HepG2 (cell line): Measurements from ENCODE around the gene THADA. TPM values are rescaled to one million over a fixed set of nuclear protein-coding genes. Genes with fewer than 3 reads are reported as not detected.
A peak's percentile ranks its signal among the peaks of the same experiment; 100 is the strongest.
"Not testable (repeated sequence)": the region's sequence is repeated elsewhere in the genome, so short reads cannot be mapped to it uniquely, and the experiment has no call there.

Experiments
- ATAC-seq: fragments of 200-7000 bp; cut with Tn5 transposase; 3 replicates; pipeline ENCODE4 v1.9.1; 2020; ENCODE audit warnings: mild to moderate bottlenecking, moderate library complexity
- BruUV-seq: library from RNA; stranded (reverse); fragments of 400-500 nt; replicated peaks from 2 replicates; lab custom pipeline; 2021; lab: Mats Ljungman, UMichigan
- CTCF ChIA-PET: fragments of 300-600 bp; formaldehyde crosslinking; extraction: SDS; loops from one replicate; lab custom pipeline; 2021; ENCODE audit warnings: low total read pairs, inconsistent platforms, low intra/inter-chr PET ratio; lab: Yijun Ruan, JAX
- POLR2A ChIA-PET: fragments of 350-600 bp; sonication (Branson Sonifier 250); formaldehyde crosslinking; loops from one replicate; lab custom pipeline; 2020; ENCODE audit warnings: antibody characterized with exemption, inconsistent platforms; lab: Yijun Ruan, JAX
- DNase-seq: peaks from one replicate; pipeline ENCODE4 v3.0.0-alpha.2; 2015; ENCODE audit warnings: low spot score
- FAIRE-seq: peaks from 3 replicates; lab custom pipeline; 2011; peaks lifted over from hg19 to GRCh38; lab: Jason Lieb, UNC
- H2AFZ ChIP-seq: one replicate; pipeline ENCODE4 v1.6.1; 2011; ENCODE audit warnings: low read length, inconsistent platforms
- H3K27ac ChIP-seq: fragments of 300-600 bp; 3 replicates; pipeline ENCODE4 v1.8.0; 2011; ENCODE audit warnings: mixed run types, mild to moderate bottlenecking, mixed read lengths, low read length, inconsistent platforms; ENCODE audit not compliant: insufficient read depth; ENCODE audit errors: extremely low read length
- H3K27me3 ChIP-seq, 2 experiments: fragments of 200-600 bp in 1 of 2; 2 replicates in 1 of 2; 3 replicates in 1 of 2; pipeline versions ENCODE4 v1.6.0 to v1.8.0; 2011; ENCODE audit warnings: low read length in 2 of 2, mild to moderate bottlenecking in 2 of 2, moderate library complexity in 2 of 2, inconsistent platforms in 1 of 2; ENCODE audit not compliant: insufficient read depth in 2 of 2, control insufficient read depth in 1 of 2
- H3K36me3 ChIP-seq, 2 experiments: fragments of 200-600 bp in 1 of 2; replicated peaks in 1 of 2; 2 replicates in 1 of 2; 3 replicates in 1 of 2; pipeline versions ENCODE4 v1.5.1 to v1.8.0; 2011; ENCODE audit warnings: low read length in 2 of 2, inconsistent platforms in 1 of 2; ENCODE audit not compliant: insufficient read depth in 2 of 2, control insufficient read depth in 1 of 2
- H3K4me1 ChIP-seq: 2 replicates; pipeline ENCODE4 v1.5.1; 2012; ENCODE audit warnings: low read length, inconsistent platforms; ENCODE audit not compliant: insufficient read depth
- H3K4me2 ChIP-seq: 2 replicates; pipeline ENCODE4 v1.6.0; 2011; ENCODE audit warnings: low read depth, low read length, inconsistent platforms
- H3K4me3 ChIP-seq, 3 experiments: fragments of 200-600 bp in 1 of 3; sonication (generic), shearing (Covaris generic) in 1 of 3; replicated peaks in 1 of 3; 2 replicates each; pipeline ENCODE4 v1.5.1; 2011 to 2016; ENCODE audit warnings: low read length in 3 of 3, inconsistent platforms in 2 of 3, low read depth in 2 of 3, mild to moderate bottlenecking in 2 of 3, control low read depth in 1 of 3, mixed read lengths in 1 of 3; ENCODE audit not compliant: insufficient read depth in 1 of 3
- H3K79me2 ChIP-seq: one replicate; pipeline ENCODE4 v1.6.1; 2011; ENCODE audit warnings: low read length, inconsistent platforms; ENCODE audit not compliant: insufficient read depth
- H3K9ac ChIP-seq: 2 replicates; pipeline ENCODE4 v1.6.0; 2011; ENCODE audit warnings: mild to moderate bottlenecking, low read depth, low read length, inconsistent platforms; ENCODE audit not compliant: insufficient read depth
- H3K9me3 ChIP-seq: 2 replicates; pipeline ENCODE4 v1.5.1; 2012; ENCODE audit warnings: mild to moderate bottlenecking, low read length
- H4K20me1 ChIP-seq: 2 replicates; pipeline ENCODE4 v1.6.0; 2011; ENCODE audit warnings: inconsistent platforms, mild to moderate bottlenecking, low read length, moderate library complexity; ENCODE audit not compliant: insufficient read depth
- PATZ1 ChIP-seq: sonication (generic); formaldehyde crosslinking; IDR thresholded peaks from 2 replicates; pipeline ENCODE4 v1.4.0; 2020; ENCODE audit warnings: missing genetic modification reagents
- WGBS: methylation state at CpG from one replicate; pipeline ENCODE4 v1.1.6; 2017; ENCODE audit warnings: low lambda C conversion rate; 5-methylcytosine and 5-hydroxymethylcytosine counted together
- in situ Hi-C: cut with HindIII; loops from 2 replicates; pipeline ENCODE4 v1.10.0; 2017; ENCODE audit warnings: low pct_unique_long_range_greater_than_20kb; ENCODE audit not compliant: extremely low pct_ligation_motif_present
- intact Hi-C: fragments of 100-400 bp; cut with micrococcal nuclease; formaldehyde crosslinking; loops from one replicate; pipeline ENCODE4 v1.10.0; 2022; ENCODE audit not compliant: unreplicated experiment
- polyA plus RNA-seq, 8 experiments: library from polyadenylated mRNA; depleted of rRNA in 3 of 8; stranded (reverse) in 7 of 8; unstranded in 1 of 8; fragments of >200 nt; fragmentation: Illumina TruSeq in 4 of 8; extraction: Trizol in 4 of 8; gene quantifications; 2 replicates each; pipeline versions ENCODE4 v1.2.1 to v1.2.3, GENCODE V29; 2011 to 2016; ENCODE audit warnings: low read depth in 4 of 8, missing spikeins in 1 of 8, mixed read lengths in 1 of 8; ENCODE audit not compliant: insufficient read depth in 1 of 8
- total RNA-seq, 5 experiments: library from RNA; depleted of rRNA; stranded (reverse); fragments of >200 nt; fragmentation: Illumina TruSeq; extraction: Trizol; gene quantifications; 2 replicates each; pipeline ENCODE4 v1.2.3, GENCODE V29; 2016; ENCODE audit warnings: low read depth in 1 of 5
- TF ChIP-seq, protein P1 (sequence below): sonication (generic); formaldehyde crosslinking; IDR thresholded peaks from 2 replicates; pipeline ENCODE4 v1.5.0; 2020; ENCODE audit warnings: missing genetic modification reagents

Gene THADA
- total and polyA plus RNA-seq, 2 of the 13 experiments (the other 11 are each of a cell fraction or from before 2014, with no cell fraction given): 12.7 to 21.7 TPM

DNA sequence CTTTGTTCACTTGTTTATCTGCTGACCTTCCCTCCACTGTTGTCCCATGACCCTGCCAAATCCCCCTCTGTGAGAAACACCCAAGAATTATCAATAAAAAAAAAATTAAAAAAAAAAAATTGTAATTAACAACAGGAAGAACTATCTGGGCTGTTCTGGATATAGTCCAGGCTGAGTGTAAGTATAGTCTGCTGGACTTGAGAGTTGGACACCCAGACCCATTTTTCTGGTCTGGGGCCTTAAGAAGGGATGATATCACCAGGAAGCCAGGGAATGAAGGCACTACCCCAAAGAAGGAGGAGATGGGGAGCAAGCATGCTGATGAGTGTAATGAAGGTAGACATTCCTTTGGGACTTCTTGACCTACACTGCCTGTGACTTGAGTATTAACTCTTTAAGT is 297.3 kb downstream of the THADA start (continued):
- TF ChIP-seq, protein P1, sequence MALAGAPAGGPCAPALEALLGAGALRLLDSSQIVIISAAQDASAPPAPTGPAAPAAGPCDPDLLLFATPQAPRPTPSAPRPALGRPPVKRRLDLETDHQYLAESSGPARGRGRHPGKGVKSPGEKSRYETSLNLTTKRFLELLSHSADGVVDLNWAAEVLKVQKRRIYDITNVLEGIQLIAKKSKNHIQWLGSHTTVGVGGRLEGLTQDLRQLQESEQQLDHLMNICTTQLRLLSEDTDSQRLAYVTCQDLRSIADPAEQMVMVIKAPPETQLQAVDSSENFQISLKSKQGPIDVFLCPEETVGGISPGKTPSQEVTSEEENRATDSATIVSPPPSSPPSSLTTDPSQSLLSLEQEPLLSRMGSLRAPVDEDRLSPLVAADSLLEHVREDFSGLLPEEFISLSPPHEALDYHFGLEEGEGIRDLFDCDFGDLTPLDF (CRISPR knock-in tag): no peak

GRCh38 chr2:43297740-43298139 is 298.1 kb downstream of the THADA start:
- not testable (repeated sequence) for FAIRE-seq, H3K79me2 ChIP-seq

More at GRCh38 chr2:43297740-43298139, 298.1 kb downstream of the THADA start:
- peak; percentile 54 for TF ChIP-seq PATZ1 (CRISPR knock-in tag)
- intact Hi-C loops, H3K36me3 ChIP-seq, ATAC-seq, H3K4me3 ChIP-seq, H3K9me3 ChIP-seq, H3K27me3 ChIP-seq, POLR2A ChIA-PET, H3K9ac ChIP-seq, in situ Hi-C loops, BruUV-seq, DNase-seq, H3K27ac ChIP-seq, H4K20me1 ChIP-seq, H2AFZ ChIP-seq, CTCF ChIA-PET, H3K4me2 ChIP-seq: not testable (repeated sequence)
- H3K4me1 ChIP-seq: peaks cover 73% of the 10 kb centered on the region
- 2% methylated on average over 12 of the region's 36 CpGs for WGBS
